ENCODE data around the gene PDS5B.

DNA sequence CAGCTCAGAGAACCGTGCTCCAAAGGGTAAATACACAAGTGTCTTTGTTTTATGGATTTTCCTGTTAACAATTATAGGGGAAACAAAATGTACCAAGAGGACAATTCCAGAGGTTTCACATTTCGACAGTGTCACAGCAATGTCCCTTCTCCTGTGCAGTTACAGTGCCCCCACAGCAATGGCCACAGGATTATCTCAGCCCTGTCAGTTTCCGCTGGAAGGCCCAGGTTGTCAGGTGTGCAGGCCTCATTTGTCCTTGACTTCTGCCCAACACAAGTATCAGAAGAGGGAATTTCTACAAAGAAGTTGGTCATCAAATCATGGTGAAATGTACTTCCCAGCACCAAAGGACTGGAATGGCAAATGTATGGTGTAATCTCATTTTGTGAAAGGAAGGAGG is 36.5 kb upstream of the PDS5B start:
- TF ChIP-seq CTCF (IDR thresholded peaks at IDR 0.05; ENCODE audit: low read depth, low read length, missing input control) (no peak), HNF4G (IDR thresholded peaks at IDR 0.05) (no peak), GABPA (IDR thresholded peaks at IDR 0.05 in 1 of 2, conservative IDR thresholded peaks at IDR 0.05 in 1 of 2) (no peak), RAD21 (IDR thresholded peaks at IDR 0.05) (peak in 1 of 2 donors; percentile 7), MAX (IDR thresholded peaks at IDR 0.05) (no peak), TAF1 (conservative IDR thresholded peaks at IDR 0.05) (no peak), SP1 (IDR thresholded peaks at IDR 0.05) (peak; percentile 30)
- TF ChIP-seq, protein P1, sequence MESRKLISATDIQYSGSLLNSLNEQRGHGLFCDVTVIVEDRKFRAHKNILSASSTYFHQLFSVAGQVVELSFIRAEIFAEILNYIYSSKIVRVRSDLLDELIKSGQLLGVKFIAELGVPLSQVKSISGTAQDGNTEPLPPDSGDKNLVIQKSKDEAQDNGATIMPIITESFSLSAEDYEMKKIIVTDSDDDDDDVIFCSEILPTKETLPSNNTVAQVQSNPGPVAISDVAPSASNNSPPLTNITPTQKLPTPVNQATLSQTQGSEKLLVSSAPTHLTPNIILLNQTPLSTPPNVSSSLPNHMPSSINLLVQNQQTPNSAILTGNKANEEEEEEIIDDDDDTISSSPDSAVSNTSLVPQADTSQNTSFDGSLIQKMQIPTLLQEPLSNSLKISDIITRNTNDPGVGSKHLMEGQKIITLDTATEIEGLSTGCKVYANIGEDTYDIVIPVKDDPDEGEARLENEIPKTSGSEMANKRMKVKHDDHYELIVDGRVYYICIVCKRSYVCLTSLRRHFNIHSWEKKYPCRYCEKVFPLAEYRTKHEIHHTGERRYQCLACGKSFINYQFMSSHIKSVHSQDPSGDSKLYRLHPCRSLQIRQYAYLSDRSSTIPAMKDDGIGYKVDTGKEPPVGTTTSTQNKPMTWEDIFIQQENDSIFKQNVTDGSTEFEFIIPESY (IDR thresholded peaks at IDR 0.05): no peak

All from liver (tissue), 3 donors.